Measurements from ENCODE around the gene MRPL28. TPM values are rescaled to one million over a fixed set of nuclear protein-coding genes. Genes with fewer than 3 reads are reported as not detected.
"Not testable (repeated sequence)": the region's sequence is repeated elsewhere in the genome, so short reads cannot be mapped to it uniquely, and the experiment has no call there.

The MRPL28 gene
- total RNA-seq (242 and 350 TPM in 2 replicates), polyA plus RNA-seq (234 and 290 TPM in 2 replicates)

DNA sequence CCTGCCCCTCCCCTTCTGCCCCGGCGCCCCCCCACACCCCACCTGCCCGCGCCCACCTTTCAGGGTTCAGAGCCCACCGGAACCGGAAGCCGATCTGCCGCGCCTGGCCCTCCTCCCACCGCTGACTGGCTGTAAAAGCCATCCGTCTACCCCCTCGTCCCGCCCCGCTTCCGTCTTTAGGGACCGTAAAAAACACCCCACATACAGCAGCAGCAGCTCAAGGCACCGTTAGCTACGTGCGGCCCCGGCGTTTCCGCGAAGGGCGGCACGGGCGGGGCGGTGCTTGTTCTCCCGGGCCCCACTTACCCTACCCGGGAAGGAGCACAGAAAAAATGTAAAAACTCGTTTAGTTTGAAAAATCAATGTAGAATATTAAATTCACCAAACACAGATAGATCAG is at the start of gene MRPL28:
Gene MRPL28, minus strand, starts transcription at position 96 of the 400 bp plus-strand sequence. CDS start 320 bp downstream, outside the sequence.
- TF ChIP-seq CTCF (IDR thresholded peaks at IDR 0.05; ENCODE audit: low read depth, low read length): no peak
- Histone ChIP-seq H3K27ac (peak within 1 kb of the TSS; percentile 17), H3K9me3 (ENCODE audit: low read depth) (no peaks in the 10 kb centered on the region), H3K4me1 (ENCODE audit: low read depth) (peaks cover 5% of the 10 kb centered on the region), H3K4me3 (peak within 1 kb of the TSS; percentile 40), H3K27me3 (no peaks in the 10 kb centered on the region), H3K36me3 (peaks cover 37% of the 10 kb centered on the region)
- DNase-seq (ENCODE audit: low read depth in 1 of 2, low spot score in 1 of 2): peak; percentile 97

DNA sequence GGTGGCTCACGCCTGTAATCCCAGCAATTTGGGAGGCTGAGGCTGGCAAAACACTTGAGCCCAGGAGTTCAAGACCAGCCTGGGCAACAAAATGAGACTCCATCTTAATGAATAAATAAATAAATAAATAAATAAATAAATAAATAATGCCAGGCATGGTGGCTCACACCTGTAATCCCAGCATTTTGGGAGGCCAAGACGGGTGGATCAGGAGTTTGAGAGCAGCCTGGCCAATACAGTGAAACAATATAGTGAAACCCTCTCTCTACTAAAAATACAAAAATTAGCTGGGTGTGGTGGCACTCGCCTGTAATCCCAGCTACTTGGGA is 44.8 kb upstream of the MRPL28 start:
- not testable (repeated sequence) for DNase-seq (ENCODE audit: low read depth in 1 of 2, low spot score in 1 of 2); H3K4me3 ChIP-seq; H3K27me3 ChIP-seq; H3K4me1 ChIP-seq (ENCODE audit: low read depth); H3K27ac ChIP-seq; H3K9me3 ChIP-seq (ENCODE audit: low read depth); H3K36me3 ChIP-seq

DNA sequence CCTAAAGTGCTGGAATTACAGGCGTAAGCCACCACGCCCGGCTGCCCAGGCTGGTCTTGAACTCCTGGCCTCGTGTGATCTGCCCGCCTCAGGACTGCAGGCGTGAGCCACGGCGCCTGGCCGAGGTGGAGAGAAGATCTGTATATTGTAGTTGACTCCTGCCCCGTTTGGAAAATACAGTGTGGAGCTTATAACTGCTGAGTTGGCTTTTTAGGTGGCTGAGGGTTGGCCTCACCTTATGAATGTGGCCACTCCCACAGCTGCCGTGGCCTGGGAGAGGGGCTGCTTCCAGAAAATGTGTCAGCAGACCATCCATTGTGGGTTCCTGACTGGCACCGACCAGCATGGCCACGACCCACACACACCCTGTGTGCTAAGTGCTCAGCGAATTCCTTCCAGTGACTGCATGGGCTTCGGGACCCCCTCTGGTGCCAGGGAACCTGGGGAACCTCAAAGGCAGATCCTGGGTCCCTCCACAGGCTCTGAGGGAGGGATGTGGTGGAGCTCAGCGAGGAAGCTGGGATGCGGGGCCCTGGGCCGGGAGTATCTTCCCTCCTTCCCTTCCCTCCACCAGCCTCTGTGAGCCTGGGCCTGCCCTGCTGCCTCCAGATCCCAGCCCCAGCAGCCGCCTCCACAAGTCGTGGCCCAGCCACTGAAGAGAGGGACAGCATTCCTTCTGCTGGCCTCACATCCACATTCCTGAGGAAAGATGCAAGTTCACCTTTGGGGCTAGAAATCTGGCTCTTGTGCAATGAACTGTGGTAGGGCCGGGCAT is 44.2 kb upstream of the MRPL28 start:
- Histone ChIP-seq H3K27me3 (no peaks in the 10 kb centered on the region), H3K27ac (no peak overlapping the region), H3K4me1 (ENCODE audit: low read depth) (no peaks in the 10 kb centered on the region), H3K36me3 (no peaks in the 10 kb centered on the region), H3K4me3 (no peak overlapping the region), H3K9me3 (ENCODE audit: low read depth) (no peaks in the 10 kb centered on the region)
- no peak for DNase-seq (ENCODE audit: low read depth in 1 of 2, low spot score in 1 of 2)
- no peak for TF ChIP-seq CTCF (IDR thresholded peaks at IDR 0.05; ENCODE audit: low read depth, low read length)

DNA sequence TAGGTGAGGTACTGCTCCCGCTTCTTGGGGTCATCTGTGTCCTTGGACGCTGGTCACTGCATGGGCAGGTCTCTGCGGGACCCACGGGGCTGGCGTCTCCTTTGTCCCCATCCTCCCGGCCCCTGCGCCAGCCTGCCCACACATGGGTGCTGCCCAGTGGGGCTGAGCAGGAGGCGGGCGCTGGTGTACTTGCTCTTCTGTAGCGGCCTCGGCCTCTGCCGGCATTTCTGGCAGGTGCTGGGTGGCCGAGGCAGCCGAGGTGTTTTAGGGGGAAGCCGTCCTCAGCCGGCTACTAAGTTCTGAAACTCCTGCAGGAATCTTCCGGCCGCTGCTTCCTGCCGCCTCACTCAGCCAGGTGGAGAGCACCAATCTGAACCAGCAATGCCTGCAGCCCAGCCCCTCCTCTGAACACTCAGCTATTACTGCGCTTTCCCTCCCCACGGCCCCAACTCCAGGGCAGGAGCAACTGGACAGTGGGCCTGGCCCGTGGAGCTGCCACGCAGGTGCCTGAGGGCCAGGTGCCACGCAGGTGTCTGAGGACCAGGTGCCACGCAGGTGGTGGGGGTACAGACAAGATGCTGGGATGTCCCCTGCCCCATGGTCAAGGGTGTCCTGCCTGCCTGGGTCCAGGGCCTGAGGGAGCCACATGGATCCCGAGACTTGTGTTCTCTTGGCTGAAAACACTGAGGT is 41.4 kb upstream of the MRPL28 start:
- no peak overlapping the region for H3K4me3 ChIP-seq
- H3K9me3 ChIP-seq (ENCODE audit: low read depth): no peaks in the 10 kb centered on the region
- no peaks in the 10 kb centered on the region for H3K27me3 ChIP-seq
- TF ChIP-seq CTCF (IDR thresholded peaks at IDR 0.05; ENCODE audit: low read depth, low read length): no peak
- DNase-seq (ENCODE audit: low read depth in 1 of 2, low spot score in 1 of 2): no peak
- H3K27ac ChIP-seq: no peak overlapping the region
- no peaks in the 10 kb centered on the region for H3K36me3 ChIP-seq
- H3K4me1 ChIP-seq (ENCODE audit: low read depth): no peaks in the 10 kb centered on the region

DNA sequence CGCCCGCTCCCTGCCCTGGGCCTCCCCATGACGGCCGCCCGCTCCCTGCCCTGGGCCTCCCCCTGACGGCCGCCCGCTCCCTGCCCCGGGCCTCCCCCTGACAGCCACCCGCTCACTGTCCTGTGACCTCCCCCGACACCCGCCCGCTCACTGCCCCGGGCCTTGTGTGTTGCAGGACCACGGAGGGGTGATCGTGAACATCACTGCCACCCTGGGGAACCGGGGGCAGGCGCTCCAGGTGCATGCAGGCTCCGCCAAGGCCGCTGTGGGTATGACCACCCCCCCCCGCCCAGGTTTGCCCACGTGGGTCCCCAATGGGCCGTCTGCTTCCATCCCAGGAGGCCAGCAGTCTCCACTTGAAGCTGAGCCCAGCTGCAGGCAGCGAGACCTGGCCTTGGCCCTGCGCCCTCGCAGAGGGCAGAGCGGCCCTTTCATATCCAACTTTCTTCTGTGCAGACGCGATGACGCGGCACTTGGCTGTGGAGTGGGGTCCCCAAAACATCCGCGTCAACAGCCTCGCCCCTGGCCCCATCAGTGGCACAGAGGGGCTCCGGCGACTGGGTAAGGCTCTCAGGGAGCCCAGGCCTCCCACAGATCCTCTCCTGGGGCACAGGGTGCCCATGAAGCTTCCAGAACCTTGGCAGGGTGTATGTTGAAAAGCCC is 40.3 kb upstream of the MRPL28 start:
- no peak for DNase-seq (ENCODE audit: low read depth in 1 of 2, low spot score in 1 of 2)
- H3K27ac ChIP-seq: no peak overlapping the region

More for the DNA sequence above, 40.3 kb upstream of the MRPL28 start:
- no peak for TF ChIP-seq CTCF (IDR thresholded peaks at IDR 0.05; ENCODE audit: low read depth, low read length)
- Histone ChIP-seq H3K36me3 (no peaks in the 10 kb centered on the region), H3K4me3 (no peak overlapping the region), H3K27me3 (no peaks in the 10 kb centered on the region), H3K4me1 (ENCODE audit: low read depth) (no peaks in the 10 kb centered on the region), H3K9me3 (ENCODE audit: low read depth) (no peaks in the 10 kb centered on the region)
